HG02884 (cell line): Measurements from ENCODE around the gene MRPL37.

Experiments
- ATAC-seq: cut with Tn5 transposase; IDR thresholded peaks from one replicate; pipeline ENCODE4 v1.9.1; 2021; ENCODE audit warnings: mild to moderate bottlenecking, moderate library complexity; ENCODE audit not compliant: unreplicated experiment

Gene MRPL37

GRCh38 chr1:54238353-54239034 lies 38.5 kb downstream of the MRPL37 start:
- ATAC-seq, result no peak

GRCh38 chr1:54239035-54239383 lies 39.0 kb downstream of the MRPL37 start:
- no peak for ATAC-seq

GRCh38 chr1:54239631-54240031 lies 39.7 kb downstream of the MRPL37 start:
- ATAC-seq, result no peak

- ATAC-seq, result no peak
Observed at GRCh38 chr1:54240741-54241335, 40.9 kb downstream of the MRPL37 start.

- ATAC-seq, result no peak
Observed at GRCh38 chr1:54241364-54241763, 41.4 kb downstream of the MRPL37 start.

GRCh38 chr1:54243022-54243421 lies 43.1 kb downstream of the MRPL37 start:
- ATAC-seq, result no peak

DNA sequence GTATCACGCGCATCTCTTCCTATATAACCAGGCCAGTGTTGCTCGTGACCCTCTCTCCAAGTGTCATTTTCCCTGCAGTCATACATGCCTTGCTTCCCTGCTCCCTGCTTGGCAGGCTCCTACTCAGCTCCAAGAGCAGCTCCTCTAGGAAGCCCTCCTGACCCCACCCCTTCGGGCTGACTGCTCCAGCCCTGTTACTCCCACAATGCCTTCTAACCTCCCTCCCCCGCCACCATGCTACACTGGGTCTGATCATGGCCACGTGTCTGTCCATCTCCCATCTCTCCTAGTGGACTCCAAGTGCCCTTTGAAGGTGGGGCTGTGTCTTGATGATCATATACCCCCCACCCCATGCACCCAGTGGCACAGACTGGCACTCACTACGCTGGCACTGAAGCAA lies 44.7 kb downstream of the MRPL37 start:
- no peak for ATAC-seq

GRCh38 chr1:54245501-54245900 lies 45.5 kb downstream of the MRPL37 start:
- ATAC-seq, result no peak

- ATAC-seq, result no peak
Observed at GRCh38 chr1:54246116-54246721, 46.3 kb downstream of the MRPL37 start.

DNA sequence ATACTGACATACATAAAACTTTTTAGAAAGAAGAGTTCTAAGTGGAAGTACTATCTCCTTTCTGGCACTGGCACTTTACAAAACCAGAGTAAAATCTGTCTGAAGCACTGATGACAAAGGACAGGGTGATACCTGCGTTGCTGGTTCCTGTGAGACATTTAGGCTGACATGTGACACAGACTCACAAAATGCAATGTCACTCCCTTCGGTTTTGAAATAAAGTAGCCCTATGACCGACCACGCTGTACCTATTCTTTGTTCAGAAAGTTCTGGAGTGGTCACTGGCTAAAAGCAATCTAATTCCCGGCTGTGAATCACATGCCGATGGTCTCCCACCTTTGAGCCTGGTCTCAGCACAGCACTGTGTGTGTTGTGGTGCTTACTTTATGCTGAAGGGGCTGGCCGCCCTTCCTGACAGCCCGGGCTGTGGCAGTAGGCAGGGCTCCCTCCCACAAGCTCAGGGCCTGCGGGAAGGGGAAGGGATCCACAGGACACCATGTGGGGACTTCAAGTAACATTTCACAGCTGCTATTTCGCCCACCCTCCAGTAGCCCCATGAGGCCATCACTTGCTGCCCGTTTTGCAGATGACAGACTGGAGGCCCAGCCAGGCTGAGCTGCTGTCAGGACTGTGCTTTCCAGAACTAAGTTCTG lies 48.0 kb downstream of the MRPL37 start:
- no peak for ATAC-seq

DNA sequence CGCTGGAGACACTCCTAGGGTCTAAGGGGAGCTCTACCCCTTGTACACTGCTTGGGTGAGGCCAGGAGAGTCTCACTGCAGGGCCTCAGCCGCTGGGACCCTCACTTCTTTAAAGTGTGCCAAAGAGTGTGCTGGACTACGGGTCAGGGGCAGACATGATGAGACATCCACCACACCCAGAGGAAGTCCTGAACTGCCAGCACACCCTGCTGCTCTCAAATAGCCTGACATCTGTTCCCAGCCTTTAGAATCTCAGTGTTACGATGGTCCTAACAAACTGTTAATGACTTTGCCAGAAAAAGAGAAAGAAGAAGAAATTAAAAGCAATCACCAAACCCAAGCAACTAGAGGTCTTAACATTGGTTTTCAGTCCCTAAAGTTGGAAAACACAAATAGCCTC lies 49.0 kb downstream of the MRPL37 start:
- ATAC-seq, result no peak

DNA sequence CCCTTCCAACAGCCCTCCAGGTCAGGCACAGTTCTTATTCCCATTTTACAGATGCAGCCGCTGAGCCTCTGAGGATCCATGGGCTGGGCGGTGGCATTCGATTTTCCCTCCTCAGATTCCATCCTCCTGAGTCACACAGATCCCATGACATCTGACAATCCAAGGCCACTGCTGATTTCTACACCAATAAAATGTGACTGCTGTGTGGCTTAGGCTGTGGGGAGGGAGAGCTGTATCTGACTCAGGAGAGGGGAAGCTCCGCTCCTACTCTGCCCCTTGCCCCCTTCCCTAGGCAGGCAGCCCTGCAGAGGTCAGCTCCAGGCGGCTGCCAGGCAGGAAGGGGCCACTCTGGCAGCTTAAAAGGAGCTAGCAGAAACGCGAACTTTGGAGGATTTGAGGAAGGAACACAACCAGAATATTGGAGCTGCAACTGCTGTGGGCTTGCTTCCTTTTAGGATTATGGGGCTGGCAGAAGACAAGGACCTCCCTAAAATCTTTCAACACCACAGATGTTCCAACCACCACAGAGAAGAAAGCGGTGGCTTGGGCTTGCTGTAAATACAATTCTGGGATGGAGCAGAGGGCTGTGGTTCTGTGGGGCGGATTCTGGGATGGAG lies 50.0 kb downstream of the MRPL37 start:
- ATAC-seq, result no peak

GRCh38 chr1:54250670-54251069 lies 50.7 kb downstream of the MRPL37 start:
- ATAC-seq, result no peak

- ATAC-seq, result no peak
Observed at GRCh38 chr1:54252371-54252936, 52.5 kb downstream of the MRPL37 start.

GRCh38 chr1:54253480-54253879 lies 53.5 kb downstream of the MRPL37 start:
- ATAC-seq, result no peak

DNA sequence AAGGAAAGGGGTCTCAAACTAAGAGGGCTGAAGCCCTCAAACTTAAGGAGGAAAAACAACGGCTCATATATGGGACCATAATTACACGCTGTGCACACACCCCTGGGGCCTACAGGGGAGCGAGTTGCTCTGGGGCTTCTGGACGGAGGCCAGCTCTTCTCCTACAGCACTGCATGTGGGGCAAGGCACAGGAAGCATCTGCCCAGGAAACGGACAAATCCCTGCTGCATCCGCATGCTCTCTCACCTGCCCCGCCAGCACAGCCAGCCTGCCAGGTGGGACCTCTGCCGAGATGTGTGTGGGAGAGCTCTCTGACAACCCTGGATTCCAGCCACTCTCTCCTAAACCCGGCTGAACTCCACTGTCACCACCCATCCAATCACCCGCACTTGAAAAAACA lies 54.1 kb downstream of the MRPL37 start:
- ATAC-seq, result no peak

GRCh38 chr1:54255026-54255702 lies 55.2 kb downstream of the MRPL37 start:
- no peak for ATAC-seq

- no peak for ATAC-seq
Observed at GRCh38 chr1:54256522-54257345, 56.8 kb downstream of the MRPL37 start.

DNA sequence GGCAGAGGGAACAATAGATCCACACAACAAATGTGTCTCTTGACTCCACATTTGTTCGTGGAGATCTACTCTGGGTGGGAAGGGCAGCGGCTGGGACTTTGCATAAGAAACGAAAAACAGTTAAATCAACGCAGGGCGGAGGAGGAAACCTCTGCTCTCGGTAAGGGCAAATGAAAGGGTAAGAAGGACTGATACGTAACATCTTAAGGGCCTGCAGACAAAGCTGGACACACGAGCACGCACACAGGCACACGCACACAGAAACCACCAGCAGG lies 57.3 kb downstream of the MRPL37 start:
- no peak for ATAC-seq

DNA sequence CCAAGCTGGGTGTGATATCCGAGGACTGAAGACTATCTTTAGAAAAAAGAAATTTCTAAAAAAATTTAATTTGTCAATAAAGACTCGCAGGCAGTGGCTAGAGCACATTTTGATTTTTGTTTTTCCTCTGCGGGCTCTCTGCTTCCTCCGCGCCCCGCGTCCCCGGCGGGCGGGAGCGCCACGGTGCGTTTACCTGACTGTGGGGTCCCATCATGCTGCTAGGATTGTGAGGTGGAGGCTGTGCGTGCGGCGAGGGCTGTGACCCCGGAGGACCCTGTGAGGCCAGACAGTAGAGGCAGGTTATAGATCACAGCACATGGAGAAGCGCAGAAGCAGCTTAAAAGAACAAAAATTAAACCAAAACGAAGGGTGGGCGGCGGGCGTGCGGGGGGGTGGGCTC lies 57.9 kb downstream of the MRPL37 start:
- no peak for ATAC-seq
